Measurements from ENCODE around the gene PPIE.

PPIE gene

GRCh38 chr1:39692152-39693074 lies 46.3 kb upstream of the PPIE start:
- DNase-seq (ENCODE audit: insufficient read length, low spot score): no peak
- no peak for TF ChIP-seq CTCF (IDR thresholded peaks at IDR 0.05; ENCODE audit: insufficient read depth, missing control alignments)
- no peak for FAIRE-seq

- DNase-seq (ENCODE audit: insufficient read length, low spot score): no peak
- no peak for FAIRE-seq
- no peak for TF ChIP-seq CTCF (IDR thresholded peaks at IDR 0.05; ENCODE audit: insufficient read depth, missing control alignments)
Observed at GRCh38 chr1:39694026-39694425, 44.7 kb upstream of the PPIE start.

GRCh38 chr1:39695016-39695415 lies 43.7 kb upstream of the PPIE start:
- no peak for FAIRE-seq
- no peak for DNase-seq (ENCODE audit: insufficient read length, low spot score)
- no peak for TF ChIP-seq CTCF (IDR thresholded peaks at IDR 0.05; ENCODE audit: insufficient read depth, missing control alignments)

- no peak for FAIRE-seq
- no peak for TF ChIP-seq CTCF (IDR thresholded peaks at IDR 0.05; ENCODE audit: insufficient read depth, missing control alignments)
- no peak for DNase-seq (ENCODE audit: insufficient read length, low spot score)
Observed at GRCh38 chr1:39696448-39696847, 42.2 kb upstream of the PPIE start.

- FAIRE-seq (no peak), DNase-seq (ENCODE audit: insufficient read length, low spot score) (no peak)
- TF ChIP-seq CTCF (IDR thresholded peaks at IDR 0.05; ENCODE audit: insufficient read depth, missing control alignments): no peak
Observed at GRCh38 chr1:39698568-39698967, 40.1 kb upstream of the PPIE start.

GRCh38 chr1:39699419-39699818 lies 39.3 kb upstream of the PPIE start:
- DNase-seq (ENCODE audit: insufficient read length, low spot score) (no peak), FAIRE-seq (no peak)
- TF ChIP-seq CTCF (IDR thresholded peaks at IDR 0.05; ENCODE audit: insufficient read depth, missing control alignments): no peak

- FAIRE-seq (no peak), DNase-seq (ENCODE audit: insufficient read length, low spot score) (no peak)
- no peak for TF ChIP-seq CTCF (IDR thresholded peaks at IDR 0.05; ENCODE audit: insufficient read depth, missing control alignments)
Observed at GRCh38 chr1:39700348-39700747, 38.3 kb upstream of the PPIE start.
